ENCODE results near the gene FBXO22.
"Not testable (repeated sequence)": the region's sequence is repeated elsewhere in the genome, so short reads cannot be mapped to it uniquely, and the experiment has no call there.

Gene FBXO22

GRCh38 chr15:75981149-75981815, 77.6 kb downstream of the FBXO22 start:
- DNase-seq (ENCODE audit: low read depth in 2 of 2): no peak

- no peak for DNase-seq (ENCODE audit: low read depth in 2 of 2)
Measured at GRCh38 chr15:75982468-75982867, 78.8 kb downstream of the FBXO22 start.

GRCh38 chr15:75984706-75985105, 81.0 kb downstream of the FBXO22 start:
- DNase-seq (ENCODE audit: low read depth in 2 of 2): not testable (repeated sequence)

GRCh38 chr15:75985971-75986370, 82.3 kb downstream of the FBXO22 start:
- no peak for DNase-seq (ENCODE audit: low read depth in 2 of 2)

GRCh38 chr15:75989045-75989444, 85.4 kb downstream of the FBXO22 start:
- DNase-seq (ENCODE audit: low read depth in 2 of 2): no peak

GRCh38 chr15:75989875-75990274, 86.2 kb downstream of the FBXO22 start:
- DNase-seq (ENCODE audit: low read depth in 2 of 2): no peak
